Psoas muscle (tissue), 8 donors: ENCODE results near the gene PITPNB. TPM values are rescaled to one million over a fixed set of nuclear protein-coding genes. Genes with fewer than 3 reads are reported as not detected.
A peak's percentile ranks its signal among the peaks of the same experiment; 100 is the strongest.

Source experiments
- ATAC-seq, 4 donors: fragments of 200-7000 bp; cut with Tn5 transposase; one replicate each; pipeline ENCODE4 v1.9.1; 2020; ENCODE audit warnings: moderate library complexity in 3 of 4, mild to moderate bottlenecking in 2 of 4
- DNase-seq, 2 donors: peaks; one replicate each; pipeline ENCODE4 v3.0.0-alpha.2; 2020
- H3K27ac ChIP-seq: fragments of 200-600 bp; one replicate; pipeline ENCODE4 v1.8.0; 2022
- H3K27me3 ChIP-seq, 3 donors: fragments of 200-600 bp in 1 of 3; one replicate each; pipeline versions ENCODE4 v1.6.1 to v1.8.0; 2013 to 2022; ENCODE audit warnings: low read length in 2 of 3, mild to moderate bottlenecking in 2 of 3, moderate library complexity in 1 of 3; ENCODE audit not compliant: insufficient read depth in 3 of 3
- H3K36me3 ChIP-seq, 2 donors: fragments of 200-600 bp in 1 of 2; one replicate each; pipeline versions ENCODE4 v1.6.1 to v1.8.0; 2013 to 2022; ENCODE audit warnings: low read depth in 1 of 2, mild to moderate bottlenecking in 1 of 2, moderate library complexity in 1 of 2; ENCODE audit not compliant: insufficient read depth in 1 of 2
- H3K4me1 ChIP-seq: fragments of 200-600 bp; one replicate; pipeline ENCODE4 v1.8.0; 2022
- H3K4me3 ChIP-seq: fragments of 200-600 bp; one replicate; pipeline ENCODE4 v1.8.0; 2022; ENCODE audit warnings: mild to moderate bottlenecking
- H3K9me3 ChIP-seq: fragments of 200-600 bp; one replicate; pipeline ENCODE4 v1.8.0; 2022
- WGBS, 3 donors: extraction: QIAGEN DNeasy Blood & Tissue Kit; methylation state at CpG; one replicate each; pipeline versions ENCODE4 v1.1.6 to v1.1.7; 2013; 5-methylcytosine and 5-hydroxymethylcytosine counted together
- intact Hi-C, 2 donors: fragments of 100-400 bp; cut with DNase I; formaldehyde crosslinking; loops; one replicate each; pipeline versions ENCODE4 v1.11.0 to v1.14.2; 2022
- polyA plus RNA-seq, 3 donors: library from polyadenylated mRNA; stranded (reverse); fragments of 200-250 nt; gene quantifications; one replicate each; pipeline ENCODE4 v1.2.3, GENCODE V29; 2013
- total RNA-seq, 4 donors: library from RNA; stranded (reverse); fragmentation: NEBNext Ultra II Directional in 2 of 4; extraction: Animal tissue kit (Norgen Biotek cat#: 25700) in 2 of 4; gene quantifications; one replicate each; pipeline versions ENCODE4 v1.2.1 to v1.2.4, GENCODE V29; 2021 to 2023
- TF ChIP-seq, protein P1 (sequence below): fragments of 200-600 bp; IDR thresholded peaks from one replicate; pipeline ENCODE4 v1.8.0; 2022; ENCODE audit warnings: antibody characterized with exemption
- donor health status: healthy with polysubstance abuse.
- donor health status: DM: no; HTN: no; CAD: no; lungs with moderate emphysema.
- donor health status: Bipolar disorder and iron deficiency.
- donor health status: healthy.
- donor health status: DM: yes; HTN: yes; CAD: no.
- donor health status: DM: no; HTN: no; CAD: no.
- donor health status: DM: no; HTN: no; CAD: no.
- donor health status: DM: yes; HTN: yes; CAD: no.

The PITPNB gene
- total and polyA plus RNA-seq, 7 donors, result 14.8 to 54.5 (median 29.9) TPM

DNA sequence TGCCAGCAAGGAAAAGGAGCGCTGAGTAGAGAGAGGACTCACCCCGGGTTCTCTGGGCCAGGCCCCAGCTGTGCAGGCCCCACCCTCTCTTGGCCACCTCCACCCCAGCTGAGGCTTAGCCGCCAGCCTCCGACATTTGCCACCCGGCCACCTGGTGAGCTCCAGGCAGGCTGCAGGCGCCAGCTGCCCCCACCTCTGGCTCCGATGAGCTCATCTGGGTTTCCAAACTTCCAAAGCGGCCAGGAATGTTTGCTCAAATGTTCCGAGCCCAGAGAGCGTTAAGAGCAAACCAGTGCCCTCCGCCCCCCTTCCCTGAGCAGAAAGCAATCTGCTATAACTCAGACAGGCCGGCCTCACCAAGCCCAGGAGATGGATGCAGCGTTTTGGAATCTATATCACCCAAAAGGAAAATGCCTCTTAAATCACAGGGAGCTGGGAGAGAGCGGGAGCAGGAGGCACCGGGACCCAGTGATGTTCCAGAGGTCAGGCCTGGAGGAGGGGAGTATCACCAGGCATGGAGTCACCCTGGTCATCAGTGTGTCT, 108.4 kb downstream of the PITPNB start:
- Histone ChIP-seq H3K9me3 (no peaks in the 10 kb centered on the region), H3K4me1 (peaks cover 13% of the 10 kb centered on the region), H3K4me3 (peak overlapping the region; percentile 9), H3K27ac (no peak overlapping the region), H3K36me3 (no peaks in the 10 kb centered on the region), H3K27me3 (peaks cover 0 to 2% (median 0%) of the 10 kb centered on the region in 3 donors)
- intact Hi-C loops, result no loop called here
- TF ChIP-seq, protein P1, sequence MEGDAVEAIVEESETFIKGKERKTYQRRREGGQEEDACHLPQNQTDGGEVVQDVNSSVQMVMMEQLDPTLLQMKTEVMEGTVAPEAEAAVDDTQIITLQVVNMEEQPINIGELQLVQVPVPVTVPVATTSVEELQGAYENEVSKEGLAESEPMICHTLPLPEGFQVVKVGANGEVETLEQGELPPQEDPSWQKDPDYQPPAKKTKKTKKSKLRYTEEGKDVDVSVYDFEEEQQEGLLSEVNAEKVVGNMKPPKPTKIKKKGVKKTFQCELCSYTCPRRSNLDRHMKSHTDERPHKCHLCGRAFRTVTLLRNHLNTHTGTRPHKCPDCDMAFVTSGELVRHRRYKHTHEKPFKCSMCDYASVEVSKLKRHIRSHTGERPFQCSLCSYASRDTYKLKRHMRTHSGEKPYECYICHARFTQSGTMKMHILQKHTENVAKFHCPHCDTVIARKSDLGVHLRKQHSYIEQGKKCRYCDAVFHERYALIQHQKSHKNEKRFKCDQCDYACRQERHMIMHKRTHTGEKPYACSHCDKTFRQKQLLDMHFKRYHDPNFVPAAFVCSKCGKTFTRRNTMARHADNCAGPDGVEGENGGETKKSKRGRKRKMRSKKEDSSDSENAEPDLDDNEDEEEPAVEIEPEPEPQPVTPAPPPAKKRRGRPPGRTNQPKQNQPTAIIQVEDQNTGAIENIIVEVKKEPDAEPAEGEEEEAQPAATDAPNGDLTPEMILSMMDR, result peak; percentile 11
- peak; percentile 87 to 93 (median 90) for ATAC-seq
- 19 to 25% (median 21%) methylated on average over 15 of the region's 15 CpGs for WGBS, 3 donors
- peak; percentile 82 to 89 for DNase-seq

DNA sequence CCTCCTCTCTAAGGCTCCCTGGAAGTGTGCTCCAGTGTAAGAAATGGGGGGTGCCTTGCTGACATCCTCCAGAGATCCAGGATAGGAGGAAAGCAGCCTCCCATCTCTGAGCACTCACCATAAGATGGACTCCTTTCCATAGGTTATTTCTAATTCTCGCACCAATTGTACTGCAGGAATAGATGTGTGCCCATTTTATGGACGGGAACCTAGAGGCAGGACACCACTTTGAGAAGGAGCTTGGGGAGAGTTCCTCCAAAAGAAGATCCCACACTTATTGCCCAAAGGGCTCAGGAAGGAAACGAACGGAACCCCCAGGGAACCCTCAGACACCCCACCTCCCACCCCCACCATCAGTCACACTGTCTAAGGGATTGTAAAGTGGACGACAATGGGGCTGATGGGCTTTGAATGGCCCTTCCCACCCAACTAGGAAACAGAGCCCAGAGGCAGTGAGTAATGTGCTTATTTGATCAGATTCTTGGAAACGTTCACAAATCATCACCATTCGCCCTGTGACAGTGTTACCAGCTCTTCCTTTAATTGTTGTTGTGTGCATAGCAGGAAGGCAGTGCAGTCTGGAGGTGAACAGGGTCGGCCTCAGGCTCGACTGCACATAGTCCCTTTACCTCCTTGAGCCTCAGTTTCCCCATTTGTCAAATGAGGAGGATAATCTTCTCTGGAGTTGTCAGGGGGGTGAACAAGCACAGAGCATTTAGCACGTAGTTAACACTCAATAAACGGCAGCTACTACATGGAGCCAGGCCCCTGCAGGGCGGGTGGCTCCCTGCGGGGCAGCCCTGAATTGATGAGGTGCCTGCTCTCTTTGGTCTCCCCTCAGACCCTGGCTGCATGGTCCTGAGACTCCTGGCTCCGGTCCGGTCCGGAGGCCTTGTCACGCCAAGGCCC, 109.1 kb downstream of the PITPNB start:
- Histone ChIP-seq H3K9me3 (no peaks in the 10 kb centered on the region), H3K27ac (no peak overlapping the region), H3K4me3 (peak overlapping the region; percentile 9), H3K27me3 (peaks cover 0 to 2% (median 0%) of the 10 kb centered on the region in 3 donors), H3K36me3 (no peaks in the 10 kb centered on the region), H3K4me1 (peaks cover 13% of the 10 kb centered on the region)
- TF ChIP-seq, protein P1, result no peak
- ATAC-seq (peak in 3 of 4 donors; percentile 17 to 21 (median 17)), DNase-seq (no peak)
- 31 to 39% (median 37%) methylated on average over 17 of the region's 17 CpGs for WGBS, 3 donors
- intact Hi-C loops, result loop anchor here (5.0 to 10.0 kb wide), 2 partner anchors 403 to 1135 kb away; no protein-coding TSS in a partner anchor

GRCh38 chr22:27809226-27809603, 109.8 kb downstream of the PITPNB start:
- ATAC-seq, result peak in 1 of 4 donors; percentile 42
- no peaks in the 10 kb centered on the region for H3K9me3 ChIP-seq
- H3K4me1 ChIP-seq, result peaks cover 17% of the 10 kb centered on the region
- peaks cover 0 to 2% (median 0%) of the 10 kb centered on the region in 3 donors for H3K27me3 ChIP-seq
- no peak overlapping the region for H3K4me3 ChIP-seq
- TF ChIP-seq, protein P1, result no peak
- WGBS, 3 donors, result 25 to 34% (median 31%) methylated on average over 5 of the region's 5 CpGs
- no peaks in the 10 kb centered on the region for H3K36me3 ChIP-seq
- intact Hi-C loops, result loop anchor here (5.0 to 10.0 kb wide), 2 partner anchors 402 to 1134 kb away; no protein-coding TSS in a partner anchor
- H3K27ac ChIP-seq, result no peak overlapping the region
- DNase-seq, result no peak

- H3K4me3 ChIP-seq, result no peak overlapping the region
- ATAC-seq (no peak), DNase-seq (no peak)
- H3K27ac ChIP-seq, result no peak overlapping the region
- H3K4me1 ChIP-seq, result peaks cover 17% of the 10 kb centered on the region
- 73 to 83% (median 81%) methylated on average over 18 of the region's 18 CpGs for WGBS, 3 donors
- H3K9me3 ChIP-seq, result no peaks in the 10 kb centered on the region
- H3K36me3 ChIP-seq, result no peaks in the 10 kb centered on the region
- intact Hi-C loops, result loop anchor here (5.0 to 10.0 kb wide), 2 partner anchors 401 to 1134 kb away; no protein-coding TSS in a partner anchor
- TF ChIP-seq, protein P1, result no peak
- H3K27me3 ChIP-seq, result peaks cover 0 to 2% (median 0%) of the 10 kb centered on the region in 3 donors
Observed at GRCh38 chr22:27808451-27809225, 110.4 kb downstream of the PITPNB start.
